Erythroblast (primary cell): Measurements from ENCODE around the gene UBIAD1.

Experiments
- GATA1 ChIP-seq: IDR thresholded peaks from 2 replicates; pipeline ENCODE4 v1.6.1; 2011; ENCODE audit warnings: low read depth, mild to moderate bottlenecking, control low read depth, low read length, moderate library complexity
- POLR2A ChIP-seq: IDR thresholded peaks from 2 replicates; pipeline ENCODE4 v1.6.1; 2011; ENCODE audit warnings: mild to moderate bottlenecking, low read length

GRCh38 chr1:11233208-11233607 is 39.8 kb upstream of the UBIAD1 start:
- TF ChIP-seq POLR2A (no peak), GATA1 (no peak)
